Dendritic cell treated with granulocyte-macrophage colony-stimulating factor and Interleukin-4, amounts not matched to agents 40 ng/mL and 50 ng/mL, for 4 days (primary cell): ENCODE data around the gene FCER1G.

Experiments used
- H3K27ac Mint-ChIP-seq: one replicate; pipeline ENCODE4 v1.8.0; 2022; ENCODE audit warnings: mild to moderate bottlenecking, mixed read lengths
- H3K27me3 Mint-ChIP-seq: one replicate; pipeline ENCODE4 v1.8.0; 2022; ENCODE audit warnings: mild to moderate bottlenecking, mixed read lengths
- H3K36me3 Mint-ChIP-seq: one replicate; pipeline ENCODE4 v1.8.0; 2022; ENCODE audit warnings: low read depth, mixed read lengths
- H3K4me1 Mint-ChIP-seq: one replicate; pipeline ENCODE4 v1.8.0; 2022; ENCODE audit warnings: low read depth, mixed read lengths
- H3K4me3 Mint-ChIP-seq: one replicate; pipeline ENCODE4 v1.8.0; 2022; ENCODE audit warnings: mild to moderate bottlenecking, moderate library complexity, mixed read lengths
- H3K9me3 Mint-ChIP-seq: one replicate; pipeline ENCODE4 v1.8.0; 2022; ENCODE audit warnings: mixed read lengths
- intact Hi-C: fragments of 100-400 bp; cut with micrococcal nuclease; formaldehyde crosslinking; loops from one replicate; pipeline ENCODE4 v1.15.0; 2022

FCER1G gene

DNA sequence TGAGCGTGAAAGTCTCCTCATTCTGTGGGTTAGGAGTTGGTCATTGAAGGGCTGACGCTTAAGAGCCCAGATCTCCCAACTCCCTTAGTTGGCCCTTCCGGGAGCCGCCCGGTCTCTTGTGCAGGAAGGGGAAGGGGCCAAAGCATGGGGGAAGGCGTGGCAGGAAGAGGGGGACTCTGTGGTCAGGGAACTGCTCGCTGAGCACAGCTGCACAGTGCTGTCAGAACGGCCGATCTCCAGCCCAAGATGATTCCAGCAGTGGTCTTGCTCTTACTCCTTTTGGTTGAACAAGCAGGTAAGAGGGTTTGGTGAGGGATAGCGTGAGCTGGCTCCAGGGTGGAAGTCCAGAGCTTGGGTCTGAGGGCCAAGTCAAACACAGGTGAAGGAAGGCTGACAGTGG, at the start of gene FCER1G:
FCER1G (plus strand) TSS at position 220 of the 400 bp plus-strand sequence; CDS start at position 247, 27 bp downstream.
- Mint-ChIP-seq H3K36me3 (peaks cover 93% of the 10 kb centered on the region), H3K9me3 (no peaks in the 10 kb centered on the region)

DNA sequence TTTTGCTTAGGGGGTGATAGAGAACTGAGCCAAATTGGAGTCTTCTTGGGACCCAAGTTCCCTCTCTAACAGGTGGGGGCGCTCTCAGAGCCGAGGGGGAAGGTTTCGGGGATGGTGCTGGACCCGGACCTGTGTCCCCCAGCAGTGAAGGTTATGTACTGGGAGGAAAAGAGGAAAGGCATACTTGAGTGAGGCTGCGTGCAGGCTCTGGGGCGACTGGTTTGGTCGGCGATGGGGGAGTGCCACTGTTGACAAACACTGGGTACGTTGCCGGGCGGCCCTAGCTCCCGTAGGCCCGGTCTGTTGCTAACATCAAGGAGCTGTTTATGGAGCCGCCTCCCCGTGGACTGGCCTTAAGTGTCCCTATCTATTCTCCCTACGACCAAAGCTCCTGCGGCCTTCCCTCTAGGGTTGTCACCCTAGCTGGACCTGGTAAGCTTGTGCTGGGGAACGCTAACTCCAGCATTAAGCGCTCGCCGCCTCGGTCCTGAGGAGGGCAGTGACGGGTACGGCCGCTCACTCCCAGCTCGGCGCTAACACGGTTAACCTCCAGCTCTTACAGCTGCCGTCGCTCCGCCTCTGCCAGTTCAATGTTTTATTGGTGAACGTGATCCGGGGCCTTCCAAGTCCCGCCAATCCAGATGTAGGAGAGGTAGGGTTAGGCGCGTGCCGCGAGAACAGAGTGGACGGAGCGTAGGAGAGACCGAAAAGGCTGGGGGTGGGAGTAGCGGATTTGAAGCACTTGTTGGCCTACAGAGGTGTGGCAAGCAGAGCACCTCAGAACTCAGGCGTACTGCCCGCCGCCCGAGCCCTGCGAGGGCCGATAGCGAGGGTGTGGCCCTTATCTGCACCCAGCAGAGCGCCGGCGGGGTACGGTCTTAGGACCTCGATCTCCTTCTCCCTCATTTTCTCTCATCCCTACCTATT, 49.1 kb upstream of the FCER1G start, which contains the start of gene PPOX:
PPOX (plus strand) TSS at position 685 of the 927 bp plus-strand sequence. CDS start 422 bp downstream, outside the sequence.
- Mint-ChIP-seq H3K27ac (peak within 1 kb of the TSS; percentile 96), H3K4me3 (peak within 1 kb of the TSS; percentile 91), H3K27me3 (no peaks in the 10 kb centered on the region), H3K4me1 (peaks cover 71% of the 10 kb centered on the region), H3K9me3 (no peaks in the 10 kb centered on the region), H3K36me3 (peaks cover 79% of the 10 kb centered on the region)
- intact Hi-C loops: no loop called here

More for the DNA sequence above, at the start of gene FCER1G:
- Mint-ChIP-seq H3K4me3 (peak within 1 kb of the TSS; percentile 100), H3K4me1 (peaks cover 63% of the 10 kb centered on the region), H3K27me3 (no peaks in the 10 kb centered on the region), H3K27ac (peak within 1 kb of the TSS; percentile 98)
- intact Hi-C loops: loop anchor here (1.0 kb wide), 1 partner anchor 13 kb away; the partner anchor contains the start of gene NDUFS2

- Mint-ChIP-seq H3K4me3 (peak overlapping the region; percentile 91), H3K27me3 (no peaks in the 10 kb centered on the region), H3K27ac (peak overlapping the region; percentile 96), H3K9me3 (no peaks in the 10 kb centered on the region), H3K36me3 (peaks cover 79% of the 10 kb centered on the region), H3K4me1 (peaks cover 62% of the 10 kb centered on the region)
- intact Hi-C loops: no loop called here
Measured at GRCh38 chr1:161166669-161167548, 48.2 kb upstream of the FCER1G start.

DNA sequence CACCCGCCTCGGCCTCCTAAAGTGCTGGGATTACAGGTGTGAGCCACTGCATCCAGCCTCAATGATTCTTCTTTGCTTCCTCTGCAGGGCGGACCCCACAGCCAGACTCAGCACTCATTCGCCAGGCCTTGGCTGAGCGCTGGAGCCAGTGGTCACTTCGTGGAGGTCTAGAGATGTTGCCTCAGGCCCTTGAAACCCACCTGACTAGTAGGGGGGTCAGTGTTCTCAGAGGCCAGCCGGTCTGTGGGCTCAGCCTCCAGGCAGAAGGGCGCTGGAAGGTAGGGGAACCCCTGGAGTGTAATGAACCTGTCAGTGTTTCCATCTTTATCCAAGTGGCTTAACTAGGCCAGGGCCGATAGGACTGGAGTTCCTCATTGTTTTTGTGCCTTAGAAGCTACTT, 46.2 kb upstream of the FCER1G start:
- H3K4me3 Mint-ChIP-seq: no peak overlapping the region
- no peaks in the 10 kb centered on the region for H3K9me3 Mint-ChIP-seq
- H3K27ac Mint-ChIP-seq: no peak overlapping the region
- H3K4me1 Mint-ChIP-seq: peaks cover 49% of the 10 kb centered on the region
- H3K27me3 Mint-ChIP-seq: no peaks in the 10 kb centered on the region
- peaks cover 79% of the 10 kb centered on the region for H3K36me3 Mint-ChIP-seq
- intact Hi-C loops: no loop called here

DNA sequence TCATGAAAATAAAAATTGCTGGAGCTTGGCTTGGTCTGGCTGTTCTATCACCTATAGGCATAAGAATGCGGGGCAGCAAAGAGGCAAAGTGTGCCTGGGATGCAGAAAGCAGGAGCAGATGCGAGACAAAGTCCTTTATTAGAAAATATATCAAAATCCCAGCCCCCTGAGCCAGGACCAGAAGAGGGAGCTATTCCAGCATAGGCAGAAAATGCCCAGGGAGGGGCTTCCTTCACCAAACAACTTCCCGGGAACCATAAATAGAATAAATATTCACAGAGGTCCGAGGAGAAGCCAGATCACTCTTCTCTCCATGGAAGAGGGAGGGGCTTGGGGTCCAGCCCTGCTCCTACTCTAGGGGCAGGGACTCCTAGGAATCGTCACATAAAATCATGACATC, 43.9 kb upstream of the FCER1G start:
- no peak overlapping the region for H3K27ac Mint-ChIP-seq

DNA sequence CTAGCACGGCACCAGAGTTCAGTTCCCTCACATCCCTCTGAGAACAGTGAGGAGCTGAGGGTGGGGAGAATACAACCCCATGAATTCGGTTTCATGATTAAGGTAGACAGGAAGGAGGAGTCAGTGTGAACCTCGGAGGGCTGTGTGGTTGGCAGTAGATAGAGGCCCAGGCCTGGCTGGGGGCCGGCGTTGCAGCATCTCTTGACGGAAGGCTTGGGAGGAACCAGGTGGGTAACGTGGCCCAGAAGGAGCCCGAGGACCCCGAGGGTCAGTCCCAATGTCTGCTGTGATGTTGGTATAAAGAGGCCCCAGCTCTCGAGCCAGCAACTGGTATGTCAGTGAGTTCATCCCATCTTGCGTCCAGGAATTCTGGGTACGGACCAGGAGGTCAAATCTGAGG, 43.4 kb upstream of the FCER1G start:
- H3K27ac Mint-ChIP-seq: no peak overlapping the region
- H3K4me3 Mint-ChIP-seq: no peak overlapping the region
- peaks cover 85% of the 10 kb centered on the region for H3K36me3 Mint-ChIP-seq
- no peaks in the 10 kb centered on the region for H3K27me3 Mint-ChIP-seq
- peaks cover 39% of the 10 kb centered on the region for H3K4me1 Mint-ChIP-seq
- H3K9me3 Mint-ChIP-seq: no peaks in the 10 kb centered on the region
- intact Hi-C loops: no loop called here

More for the DNA sequence above, 43.9 kb upstream of the FCER1G start:
- intact Hi-C loops: no loop called here
- Mint-ChIP-seq H3K4me1 (peaks cover 39% of the 10 kb centered on the region), H3K36me3 (peaks cover 89% of the 10 kb centered on the region), H3K4me3 (no peak overlapping the region), H3K27me3 (no peaks in the 10 kb centered on the region), H3K9me3 (no peaks in the 10 kb centered on the region)

DNA sequence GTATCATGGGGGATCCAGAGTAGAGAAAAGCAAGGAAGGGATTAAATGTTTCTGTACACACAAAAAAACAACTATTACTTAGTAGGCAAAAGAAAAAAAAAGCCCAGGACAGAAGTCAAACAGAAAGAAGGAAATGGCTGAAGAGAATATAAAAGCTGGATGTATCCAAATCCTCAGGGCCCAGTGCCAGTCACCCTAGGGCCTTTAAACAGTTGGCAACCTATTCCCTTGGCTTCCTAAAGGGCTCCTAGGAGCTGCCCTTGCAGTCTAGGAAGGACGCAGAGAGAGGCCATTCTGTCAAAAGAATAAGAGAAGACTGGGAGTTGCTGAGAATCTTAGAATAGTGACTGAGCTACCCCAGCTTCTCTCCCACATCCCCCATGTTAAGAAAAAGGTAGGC, 42.7 kb upstream of the FCER1G start:
- Mint-ChIP-seq H3K9me3 (no peaks in the 10 kb centered on the region), H3K36me3 (peaks cover 87% of the 10 kb centered on the region), H3K27me3 (no peaks in the 10 kb centered on the region), H3K4me1 (peaks cover 34% of the 10 kb centered on the region), H3K4me3 (no peak overlapping the region), H3K27ac (no peak overlapping the region)
- intact Hi-C loops: no loop called here

- H3K36me3 Mint-ChIP-seq: peaks cover 87% of the 10 kb centered on the region
- no peaks in the 10 kb centered on the region for H3K27me3 Mint-ChIP-seq
- H3K4me1 Mint-ChIP-seq: peaks cover 28% of the 10 kb centered on the region
- H3K9me3 Mint-ChIP-seq: no peaks in the 10 kb centered on the region
- H3K4me3 Mint-ChIP-seq: no peak overlapping the region
- intact Hi-C loops: no loop called here
- H3K27ac Mint-ChIP-seq: no peak overlapping the region
Measured at GRCh38 chr1:161172776-161173376, 42.2 kb upstream of the FCER1G start.

DNA sequence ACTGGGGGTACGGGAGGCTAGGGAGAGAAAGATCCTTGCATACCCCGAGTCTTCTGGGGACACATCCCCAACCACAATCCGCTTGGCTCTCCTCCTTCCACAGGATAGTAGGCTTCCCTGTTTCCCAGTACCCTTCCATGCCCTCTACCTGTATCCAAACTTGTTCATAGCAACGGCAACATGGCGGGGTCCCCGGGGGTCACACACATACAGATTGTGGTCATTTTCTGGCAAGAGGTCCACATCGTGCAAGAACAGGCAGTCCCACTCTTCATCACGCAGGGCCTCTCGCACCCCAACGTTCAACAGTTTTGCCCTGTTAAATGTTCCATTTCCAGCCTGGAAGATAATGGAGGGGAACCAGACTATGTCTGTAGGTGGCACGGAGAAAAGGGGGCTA, 41.4 kb upstream of the FCER1G start:
- intact Hi-C loops: no loop called here
- Mint-ChIP-seq H3K27me3 (no peaks in the 10 kb centered on the region), H3K36me3 (peaks cover 79% of the 10 kb centered on the region), H3K4me3 (no peak overlapping the region), H3K9me3 (no peaks in the 10 kb centered on the region), H3K4me1 (peaks cover 22% of the 10 kb centered on the region), H3K27ac (no peak overlapping the region)

- Mint-ChIP-seq H3K36me3 (peaks cover 69% of the 10 kb centered on the region), H3K4me3 (no peak overlapping the region), H3K9me3 (no peaks in the 10 kb centered on the region), H3K27ac (peak overlapping the region; percentile 24), H3K27me3 (no peaks in the 10 kb centered on the region), H3K4me1 (peaks cover 22% of the 10 kb centered on the region)
- intact Hi-C loops: no loop called here
Measured at GRCh38 chr1:161174911-161175310, 40.2 kb upstream of the FCER1G start.

GRCh38 chr1:161175771-161176453, 39.2 kb upstream of the FCER1G start:
- peak overlapping the region; percentile 99 for H3K4me3 Mint-ChIP-seq
- H3K9me3 Mint-ChIP-seq: no peaks in the 10 kb centered on the region
- H3K36me3 Mint-ChIP-seq: peaks cover 60% of the 10 kb centered on the region
- peaks cover 31% of the 10 kb centered on the region for H3K4me1 Mint-ChIP-seq
- intact Hi-C loops: no loop called here
- H3K27me3 Mint-ChIP-seq: no peaks in the 10 kb centered on the region
- peak overlapping the region; percentile 91 for H3K27ac Mint-ChIP-seq

DNA sequence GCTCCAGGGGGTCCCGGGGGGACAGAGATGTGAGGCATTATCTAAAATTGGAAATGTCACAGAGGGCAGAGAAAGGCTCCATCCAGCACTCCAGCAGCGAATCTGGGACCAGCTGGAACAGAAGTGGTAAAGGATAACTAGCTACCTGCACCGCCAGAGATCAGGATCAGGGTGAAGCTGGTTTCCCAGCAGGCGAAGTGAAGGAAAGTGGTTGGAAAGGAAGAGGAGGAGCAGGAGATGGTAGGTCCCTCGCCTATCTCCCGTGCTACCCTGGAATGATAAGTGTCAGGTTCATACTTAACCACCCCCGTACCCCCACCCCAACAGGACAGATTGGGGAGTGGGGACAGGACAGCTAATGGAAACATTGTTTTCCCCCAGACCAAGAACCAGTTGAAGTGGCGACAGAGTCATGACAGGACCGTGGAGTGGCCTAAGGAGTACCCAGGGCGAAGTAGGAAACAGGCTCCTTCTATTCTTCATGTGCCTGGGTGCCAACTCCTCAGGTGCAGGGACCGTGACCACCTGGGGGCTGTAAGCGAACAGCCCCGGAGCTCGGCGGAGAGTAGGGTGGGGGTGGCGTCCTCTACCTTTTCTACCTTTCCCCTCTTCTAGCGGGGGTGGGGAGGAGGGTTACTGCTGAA, 38.5 kb upstream of the FCER1G start:
- H3K36me3 Mint-ChIP-seq: peaks cover 53% of the 10 kb centered on the region
- no peaks in the 10 kb centered on the region for H3K27me3 Mint-ChIP-seq
- H3K4me1 Mint-ChIP-seq: peaks cover 35% of the 10 kb centered on the region
- no peaks in the 10 kb centered on the region for H3K9me3 Mint-ChIP-seq
- H3K27ac Mint-ChIP-seq: peak overlapping the region; percentile 91
- peak overlapping the region; percentile 99 for H3K4me3 Mint-ChIP-seq
- intact Hi-C loops: no loop called here
